NB4 (cell line): ENCODE data around the gene PRMT3.

Experiments used
- DNase-seq: peaks from one replicate; pipeline ENCODE4 v3.0.0; 2010; ENCODE audit warnings: low read depth
- H3K4me3 ChIP-seq: one replicate; pipeline ENCODE4 v1.5.1; 2011; ENCODE audit warnings: mild to moderate bottlenecking, low read depth, low read length, moderate library complexity
- CTCF ChIP-seq: IDR thresholded peaks from one replicate; pipeline ENCODE4 v1.5.1; 2012; ENCODE audit warnings: low read depth, low read length
- MAX ChIP-seq: IDR thresholded peaks from 2 replicates; pipeline ENCODE4 v1.6.1; 2011; ENCODE audit warnings: low read depth, low read length
- MYC ChIP-seq: IDR thresholded peaks from 2 replicates; pipeline ENCODE4 v1.6.1; 2011; ENCODE audit warnings: low read depth, low read length
- POLR2A ChIP-seq: IDR thresholded peaks from 2 replicates; pipeline ENCODE4 v1.6.1; 2011; ENCODE audit warnings: mild to moderate bottlenecking; ENCODE audit not compliant: insufficient read length; ENCODE audit errors: extremely low read depth

PRMT3 gene

GRCh38 chr11:20387261-20388095 lies at the start of gene PRMT3:
TSS of gene PRMT3 (plus strand) at chr11:20387716. CDS start at chr11:20387747, 31 bp downstream.
- peak; percentile 96 for DNase-seq
- peak; percentile 96 for TF ChIP-seq MYC
- TF ChIP-seq CTCF, result no peak
- TF ChIP-seq MAX, result peak; percentile 87
- peak; percentile 72 for TF ChIP-seq POLR2A
- peak within 1 kb of the TSS; percentile 89 for H3K4me3 ChIP-seq

DNA sequence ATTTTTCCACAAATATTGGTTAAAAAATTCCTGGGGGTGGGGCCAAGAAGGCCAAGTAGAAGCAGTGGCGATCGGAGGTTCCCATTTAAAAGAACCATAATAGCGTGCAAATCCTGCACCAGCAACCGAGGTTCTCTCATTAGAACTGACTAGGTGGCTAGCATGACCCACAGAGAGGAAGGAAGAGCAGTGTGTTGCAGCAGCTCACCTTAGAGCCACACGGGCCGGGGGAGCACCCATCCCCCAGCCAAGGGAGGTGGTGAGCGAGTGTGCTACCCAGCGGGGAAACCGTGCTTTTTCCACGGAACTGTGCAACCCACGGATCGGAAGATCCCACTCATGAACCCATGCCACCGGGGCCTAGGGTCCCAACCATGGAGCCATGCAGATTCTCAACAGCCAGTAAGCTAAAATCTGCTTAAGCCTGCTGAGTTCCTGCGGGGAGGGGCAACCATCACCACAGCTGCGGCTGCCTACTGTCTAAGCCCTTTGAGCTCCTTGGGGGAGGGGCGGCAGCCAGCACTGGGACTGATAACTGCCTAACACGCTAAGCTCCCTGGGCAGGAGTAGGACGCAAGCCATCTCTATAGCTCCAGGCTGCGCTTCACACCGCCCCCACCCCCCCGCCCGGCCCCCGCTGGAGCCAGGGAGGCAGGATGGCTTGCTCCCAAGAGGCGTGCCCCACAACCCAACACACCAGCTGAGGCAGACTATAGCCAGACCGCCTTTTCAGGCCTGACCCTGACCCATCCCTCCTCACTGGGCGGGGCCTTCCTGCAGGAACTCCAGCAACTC lies 45.0 kb upstream of the PRMT3 start:
- H3K4me3 ChIP-seq, result no peak overlapping the region
- TF ChIP-seq MYC, result no peak
- no peak for TF ChIP-seq POLR2A
- no peak for TF ChIP-seq MAX
- no peak for TF ChIP-seq CTCF
- DNase-seq, result no peak

- H3K4me3 ChIP-seq, result no peak overlapping the region
- no peak for DNase-seq
- TF ChIP-seq MYC, result no peak
- TF ChIP-seq CTCF, result no peak
- TF ChIP-seq POLR2A, result no peak
- no peak for TF ChIP-seq MAX
These were observed 36.4 kb upstream of the PRMT3 start for GRCh38 chr11:20351136-20351535.

GRCh38 chr11:20351751-20352262 lies 35.7 kb upstream of the PRMT3 start:
- no peak overlapping the region for H3K4me3 ChIP-seq
- DNase-seq, result no peak
- TF ChIP-seq MYC, result no peak
- no peak for TF ChIP-seq CTCF
- no peak for TF ChIP-seq MAX

GRCh38 chr11:20353829-20354434 lies 33.6 kb upstream of the PRMT3 start:
- TF ChIP-seq CTCF, result peak; percentile 70
- TF ChIP-seq POLR2A, result no peak
- no peak for TF ChIP-seq MAX
- TF ChIP-seq MYC, result no peak
- H3K4me3 ChIP-seq, result no peak overlapping the region
- DNase-seq, result peak; percentile 37
